H9 (cell line): ENCODE results near the gene RAI2. TPM values are rescaled to one million over a fixed set of nuclear protein-coding genes. Genes with fewer than 3 reads are reported as not detected.

Experiments
- DNase-seq: peaks from one replicate; pipeline ENCODE4 v3.0.0-alpha.2; 2017
- H2AFZ ChIP-seq: one replicate; pipeline ENCODE4 v1.6.1; 2013; ENCODE audit warnings: mild to moderate bottlenecking, low read length, control low read depth, moderate library complexity
- H2AK5ac ChIP-seq: 2 replicates; pipeline ENCODE4 v1.6.1; 2013; ENCODE audit warnings: low read length, control low read depth, mixed read lengths; ENCODE audit not compliant: insufficient read length
- H2BK120ac ChIP-seq: one replicate; pipeline ENCODE4 v1.6.1; 2013; ENCODE audit warnings: low read depth, mild to moderate bottlenecking, low read length, control low read depth, inconsistent platforms; ENCODE audit not compliant: poor library complexity, severe bottlenecking
- H2BK12ac ChIP-seq: 2 replicates; pipeline ENCODE4 v1.6.1; 2013; ENCODE audit warnings: low read length, control low read depth, mixed read lengths, low read depth; ENCODE audit not compliant: insufficient read length
- H2BK15ac ChIP-seq: 2 replicates; pipeline ENCODE4 v1.6.1; 2013; ENCODE audit warnings: low read depth, low read length, control low read depth
- H2BK20ac ChIP-seq: one replicate; pipeline ENCODE4 v1.6.1; 2013; ENCODE audit warnings: low read depth, mild to moderate bottlenecking, low read length, control low read depth, inconsistent platforms; ENCODE audit not compliant: poor library complexity, severe bottlenecking
- H2BK5ac ChIP-seq: 2 replicates; pipeline ENCODE4 v1.6.1; 2013; ENCODE audit warnings: low read length, control low read depth, mixed read lengths; ENCODE audit not compliant: insufficient read length
- H3K14ac ChIP-seq: 2 replicates; pipeline ENCODE4 v1.6.1; 2013; ENCODE audit warnings: low read length, control low read depth; ENCODE audit not compliant: insufficient read depth
- H3K18ac ChIP-seq: 2 replicates; pipeline ENCODE4 v1.6.1; 2013; ENCODE audit warnings: low read depth, mild to moderate bottlenecking, mixed read lengths, low read length, control low read depth; ENCODE audit not compliant: insufficient read length
- H3K23ac ChIP-seq: 2 replicates; pipeline ENCODE4 v1.6.1; 2013; ENCODE audit warnings: low read length, control low read depth, mixed read lengths, low read depth; ENCODE audit not compliant: insufficient read length
- H3K23me2 ChIP-seq: 2 replicates; pipeline ENCODE4 v1.6.1; 2013; ENCODE audit warnings: low read depth, mild to moderate bottlenecking, mixed read lengths, low read length, control low read depth; ENCODE audit not compliant: insufficient read length, poor library complexity, severe bottlenecking
- H3K27ac ChIP-seq: 2 replicates; pipeline ENCODE4 v1.5.1; 2013; ENCODE audit warnings: low read length, control low read depth, mixed read lengths, low read depth; ENCODE audit not compliant: insufficient read length
- H3K27me3 ChIP-seq: 2 replicates; pipeline ENCODE4 v1.6.1; 2013; ENCODE audit warnings: low read length, control low read depth, inconsistent platforms; ENCODE audit not compliant: insufficient read depth
- H3K4ac ChIP-seq: 2 replicates; pipeline ENCODE4 v1.6.1; 2013; ENCODE audit warnings: low read depth, mild to moderate bottlenecking, control low read depth, inconsistent platforms, low read length, moderate library complexity
- H3K4me1 ChIP-seq: 2 replicates; pipeline ENCODE4 v1.6.1; 2013; ENCODE audit warnings: low read length, control low read depth, inconsistent platforms; ENCODE audit not compliant: insufficient read depth
- H3K4me2 ChIP-seq: 2 replicates; pipeline ENCODE4 v1.6.1; 2013; ENCODE audit warnings: low read length, control low read depth, mixed read lengths; ENCODE audit not compliant: insufficient read length, insufficient read depth
- H3K56ac ChIP-seq: 2 replicates; pipeline ENCODE4 v1.6.1; 2013; ENCODE audit warnings: low read depth, mild to moderate bottlenecking, mixed read lengths, low read length, control low read depth; ENCODE audit not compliant: insufficient read length
- H3K79me1 ChIP-seq: 2 replicates; pipeline ENCODE4 v1.6.1; 2013; ENCODE audit warnings: low read depth, mild to moderate bottlenecking, moderate library complexity, low read length, control low read depth, inconsistent platforms; ENCODE audit not compliant: insufficient read depth, poor library complexity, severe bottlenecking
- H3K79me2 ChIP-seq: 2 replicates; pipeline ENCODE4 v1.6.1; 2013; ENCODE audit warnings: low read length, control low read depth, inconsistent platforms; ENCODE audit not compliant: insufficient read depth
- H3K9ac ChIP-seq: 2 replicates; pipeline ENCODE4 v1.6.1; 2013; ENCODE audit warnings: low read length, control low read depth, mixed read lengths; ENCODE audit not compliant: insufficient read length; ENCODE audit errors: extremely low read depth
- H3K9me3 ChIP-seq: one replicate; pipeline ENCODE4 v1.6.1; 2013; ENCODE audit warnings: low read depth, low read length, inconsistent platforms; ENCODE audit not compliant: control insufficient read depth
- H3T11ph ChIP-seq: one replicate; pipeline ENCODE4 v1.6.1; 2013; ENCODE audit warnings: mild to moderate bottlenecking, low read length, control low read depth, inconsistent platforms
- H4K20me1 ChIP-seq: one replicate; pipeline ENCODE4 v1.6.1; 2013; ENCODE audit not compliant: control insufficient read depth, insufficient read length, insufficient read depth
- H4K5ac ChIP-seq: 2 replicates; pipeline ENCODE4 v1.6.1; 2013; ENCODE audit warnings: low read depth, mild to moderate bottlenecking, mixed read lengths, low read length, control low read depth; ENCODE audit not compliant: insufficient read length
- H4K8ac ChIP-seq: replicated peaks from 2 replicates; pipeline ENCODE4 v1.6.1; 2013; ENCODE audit warnings: low read length, control low read depth, mixed read lengths, low read depth; ENCODE audit not compliant: insufficient read length
- H4K91ac ChIP-seq: 2 replicates; pipeline ENCODE4 v1.6.1; 2013; ENCODE audit warnings: low read depth, mild to moderate bottlenecking, moderate library complexity, mixed read lengths, low read length, control low read depth; ENCODE audit not compliant: insufficient read length
- H3K27ac Mint-ChIP-seq, 3 experiments: 2 replicates in 2 of 3; 3 replicates in 1 of 3; pipeline ENCODE4 v1.8.0; 2020 to 2021; ENCODE audit warnings: mixed read lengths in 3 of 3, mild to moderate bottlenecking in 1 of 3, moderate library complexity in 1 of 3
- H3K27me3 Mint-ChIP-seq: 2 replicates; pipeline ENCODE4 v1.8.0; 2021; ENCODE audit warnings: low read depth, mild to moderate bottlenecking, moderate library complexity, mixed read lengths
- H3K36me3 Mint-ChIP-seq, 3 experiments: 2 replicates in 2 of 3; 3 replicates in 1 of 3; pipeline ENCODE4 v1.8.0; 2020 to 2021; ENCODE audit warnings: low read depth in 3 of 3, mixed read lengths in 3 of 3; ENCODE audit not compliant: insufficient read depth in 1 of 3
- H3K4me1 Mint-ChIP-seq, 2 experiments: 2 replicates each; pipeline ENCODE4 v1.8.0; 2020; ENCODE audit warnings: mixed read lengths in 2 of 2
- H3K4me3 Mint-ChIP-seq, 2 experiments: 2 replicates in 1 of 2; 3 replicates in 1 of 2; pipeline ENCODE4 v1.8.0; 2020 to 2021; ENCODE audit warnings: mild to moderate bottlenecking in 2 of 2, mixed read lengths in 2 of 2, moderate library complexity in 1 of 2
- H3K9me3 Mint-ChIP-seq, 2 experiments: 2 replicates in 1 of 2; 3 replicates in 1 of 2; pipeline ENCODE4 v1.8.0; 2020; ENCODE audit warnings: mild to moderate bottlenecking in 2 of 2, mixed read lengths in 2 of 2, moderate library complexity in 1 of 2
- WGBS: extraction: QIAGEN DNeasy Blood & Tissue Kit; methylation state at CpG from one replicate; pipeline ENCODE4 v1.1.7; 2013; ENCODE audit warnings: missing lambda C conversion rate, low lambda C conversion rate, mixed read lengths; ENCODE audit not compliant: insufficient read length; ENCODE audit errors: extremely low coverage; 5-methylcytosine and 5-hydroxymethylcytosine counted together
- total RNA-seq: library from RNA; stranded (reverse); gene quantifications from 2 replicates; pipeline ENCODE4 v1.2.1, GENCODE V29; 2021
- TF ChIP-seq, protein P1 (sequence below): fragments of 200-600 bp; sonication (generic); conservative IDR thresholded peaks from 3 replicates; pipeline ENCODE4 v1.8.0; 2021; ENCODE audit warnings: antibody characterized with exemption, mild to moderate bottlenecking

RAI2 gene
- total RNA-seq, 1 experiment from 2014 or later: 0.72 TPM

DNA sequence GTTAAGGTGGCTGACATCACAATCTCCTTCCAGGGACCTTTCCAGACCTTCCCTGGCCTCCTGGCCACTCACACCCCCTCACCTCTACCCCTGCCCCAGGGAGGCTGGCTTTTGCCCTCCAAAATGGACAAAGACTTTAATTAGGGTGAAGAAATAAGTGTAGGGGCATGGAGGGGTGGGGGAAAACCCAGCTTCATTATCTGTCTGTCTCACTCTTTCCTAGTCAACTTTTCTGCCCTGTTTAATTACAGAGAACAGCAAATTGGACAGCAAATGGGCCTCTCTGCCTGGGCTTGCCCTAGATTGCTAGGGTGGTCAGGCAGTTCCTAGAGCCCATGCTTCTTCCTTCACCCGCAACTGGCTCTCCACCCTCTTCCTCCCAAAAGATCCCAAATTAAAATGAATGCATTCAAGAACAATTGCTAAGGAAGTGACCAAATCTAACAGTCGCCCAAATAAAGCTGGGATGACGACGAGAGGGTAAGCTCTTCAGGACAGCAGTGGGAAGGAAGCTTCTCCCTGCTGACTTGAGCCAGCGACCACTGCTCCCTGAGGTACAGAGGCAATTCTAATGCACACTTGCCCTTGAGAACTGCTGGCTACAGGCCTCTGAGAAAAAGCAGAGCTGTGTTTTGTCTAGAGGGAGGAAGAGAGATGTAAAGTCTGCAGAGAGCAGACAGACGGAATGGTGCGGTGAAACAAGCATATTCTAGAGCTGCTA lies 12.4 kb downstream of the RAI2 start:
- peaks cover 7 to 15% of the 10 kb centered on the region in 2 experiments for H3K4me1 Mint-ChIP-seq
- H3K18ac ChIP-seq: no peak overlapping the region
- H2BK15ac ChIP-seq: no peak overlapping the region
- no peak overlapping the region for H3K14ac ChIP-seq
- no peaks in the 10 kb centered on the region for H3K27me3 ChIP-seq
- no peak overlapping the region for H3K23ac ChIP-seq
- no peak for DNase-seq
- H2BK20ac ChIP-seq: no peak overlapping the region
- H2BK5ac ChIP-seq: no peak overlapping the region
- 0 out of 7 replicates have a peak overlapping the region, but pooled peaks of 1 of the 3 experiments have one; percentile 12 for H3K27ac Mint-ChIP-seq
- peaks cover 4% of the 10 kb centered on the region for H3K9me3 ChIP-seq
- H3K27ac ChIP-seq: no peak overlapping the region
- WGBS: no CpG with 5 or more reads among the region's 7 CpGs
- no peaks in the 10 kb centered on the region for H3K23me2 ChIP-seq
- H3K79me2 ChIP-seq: no peaks in the 10 kb centered on the region
- no peak overlapping the region for H4K8ac ChIP-seq
- no peak overlapping the region for H2AK5ac ChIP-seq
- no peaks in the 10 kb centered on the region for H3K79me1 ChIP-seq
- H3K36me3 Mint-ChIP-seq: peaks cover 0 to 2% (median 0%) of the 10 kb centered on the region in 3 experiments; a peak in 2 of 7 replicates
- no peak overlapping the region for H2AFZ ChIP-seq
- H3T11ph ChIP-seq: no peak overlapping the region
- peaks cover 50 to 70% of the 10 kb centered on the region in 2 experiments for H3K9me3 Mint-ChIP-seq
- no peaks in the 10 kb centered on the region for H3K4me1 ChIP-seq
- no peak overlapping the region for H3K4me2 ChIP-seq
- no peak overlapping the region for H3K56ac ChIP-seq
- no peak overlapping the region for H4K5ac ChIP-seq
- no peak overlapping the region for H2BK120ac ChIP-seq
- TF ChIP-seq, protein P1, sequence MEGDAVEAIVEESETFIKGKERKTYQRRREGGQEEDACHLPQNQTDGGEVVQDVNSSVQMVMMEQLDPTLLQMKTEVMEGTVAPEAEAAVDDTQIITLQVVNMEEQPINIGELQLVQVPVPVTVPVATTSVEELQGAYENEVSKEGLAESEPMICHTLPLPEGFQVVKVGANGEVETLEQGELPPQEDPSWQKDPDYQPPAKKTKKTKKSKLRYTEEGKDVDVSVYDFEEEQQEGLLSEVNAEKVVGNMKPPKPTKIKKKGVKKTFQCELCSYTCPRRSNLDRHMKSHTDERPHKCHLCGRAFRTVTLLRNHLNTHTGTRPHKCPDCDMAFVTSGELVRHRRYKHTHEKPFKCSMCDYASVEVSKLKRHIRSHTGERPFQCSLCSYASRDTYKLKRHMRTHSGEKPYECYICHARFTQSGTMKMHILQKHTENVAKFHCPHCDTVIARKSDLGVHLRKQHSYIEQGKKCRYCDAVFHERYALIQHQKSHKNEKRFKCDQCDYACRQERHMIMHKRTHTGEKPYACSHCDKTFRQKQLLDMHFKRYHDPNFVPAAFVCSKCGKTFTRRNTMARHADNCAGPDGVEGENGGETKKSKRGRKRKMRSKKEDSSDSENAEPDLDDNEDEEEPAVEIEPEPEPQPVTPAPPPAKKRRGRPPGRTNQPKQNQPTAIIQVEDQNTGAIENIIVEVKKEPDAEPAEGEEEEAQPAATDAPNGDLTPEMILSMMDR: no peak
- no peak overlapping the region for H2BK12ac ChIP-seq
- H3K4ac ChIP-seq: no peak overlapping the region
- H4K20me1 ChIP-seq: no peaks in the 10 kb centered on the region
- no peak overlapping the region for H4K91ac ChIP-seq
- peaks cover 9% of the 10 kb centered on the region for H3K27me3 Mint-ChIP-seq
- H3K9ac ChIP-seq: no peak overlapping the region
- no peak overlapping the region; a peak in 1 of 5 replicates for H3K4me3 Mint-ChIP-seq
